Endothelial cell of umbilical vein (primary cell): ENCODE results near the gene HSD17B10. TPM values are rescaled to one million over a fixed set of nuclear protein-coding genes. Genes with fewer than 3 reads are reported as not detected.

Experiments used
- BruUV-seq: library from RNA; stranded (reverse); fragments of 400-500 nt; replicated peaks from 2 replicates; lab custom pipeline; 2021; lab: Mats Ljungman, UMichigan
- CTCF ChIA-PET: fragments of 300-600, 350-600 bp; sonication (Branson Sonifier 250); formaldehyde crosslinking; loops from one replicate; lab custom pipeline; 2021; ENCODE audit warnings: antibody characterized with exemption, inconsistent platforms; lab: Charles Lee
- POLR2A ChIA-PET: fragments of 300-600, 350-600 bp; sonication (Branson Sonifier 250); formaldehyde crosslinking; loops from one replicate; lab custom pipeline; 2021; ENCODE audit warnings: antibody characterized with exemption, inconsistent platforms; lab: Charles Lee
- DNase-seq: peaks from one replicate; pipeline ENCODE4 v3.0.0-alpha.2; 2011; ENCODE audit warnings: low read depth, low spot score
- FAIRE-seq: peaks from 2 replicates; lab custom pipeline; 2011; peaks lifted over from hg19 to GRCh38; lab: Jason Lieb, UNC
- H2AFZ ChIP-seq: 2 replicates; pipeline ENCODE4 v1.6.0; 2012; ENCODE audit warnings: low read depth, low read length, control low read depth, inconsistent platforms
- H3K27ac ChIP-seq: 2 replicates; pipeline ENCODE4 v1.5.1; 2011; ENCODE audit warnings: low read depth, mild to moderate bottlenecking, control low read depth, low read length, moderate library complexity; ENCODE audit not compliant: insufficient read depth
- H3K27me3 ChIP-seq, 2 experiments: 2 replicates each; pipeline versions ENCODE4 v1.6.0 to v1.6.1; 2011; ENCODE audit warnings: low read length in 2 of 2, mixed read lengths in 1 of 2; ENCODE audit not compliant: control insufficient read depth in 2 of 2, insufficient read depth in 2 of 2
- H3K36me3 ChIP-seq, 2 experiments: 2 replicates in 1 of 2; 3 replicates in 1 of 2; pipeline ENCODE4 v1.5.1; 2011; ENCODE audit warnings: low read length in 2 of 2, mild to moderate bottlenecking in 1 of 2, moderate library complexity in 1 of 2; ENCODE audit not compliant: control insufficient read depth in 2 of 2, insufficient read depth in 2 of 2; ENCODE audit errors: extremely low read depth in 1 of 2
- H3K4me1 ChIP-seq: 3 replicates; pipeline ENCODE4 v1.5.1; 2011; ENCODE audit warnings: mild to moderate bottlenecking, low read length; ENCODE audit not compliant: control insufficient read depth, insufficient read depth; ENCODE audit errors: extremely low read depth
- H3K4me2 ChIP-seq: 2 replicates; pipeline ENCODE4 v1.6.1; 2011; ENCODE audit warnings: low read length, control low read depth, mixed read lengths; ENCODE audit not compliant: insufficient read depth
- H3K4me3 ChIP-seq, 3 experiments: fragments of 200-600 bp in 1 of 3; sonication (generic), shearing (Covaris generic) in 1 of 3; replicated peaks in 1 of 3; 2 replicates each; pipeline ENCODE4 v1.5.1; 2011 to 2016; ENCODE audit warnings: control low read depth in 3 of 3, low read length in 3 of 3, mild to moderate bottlenecking in 2 of 3, inconsistent platforms in 1 of 3, low read depth in 1 of 3, moderate library complexity in 1 of 3; ENCODE audit not compliant: insufficient read depth in 1 of 3
- H3K79me2 ChIP-seq: 2 replicates; pipeline ENCODE4 v1.6.0; 2012; ENCODE audit warnings: low read length, inconsistent platforms; ENCODE audit not compliant: control insufficient read depth, insufficient read depth
- H3K9ac ChIP-seq: replicated peaks from 2 replicates; pipeline ENCODE3; 2011; ENCODE audit warnings: low read length, control low read depth; ENCODE audit not compliant: insufficient read depth; ENCODE audit errors: extremely low read depth
- H3K9me1 ChIP-seq: replicated peaks from 3 replicates; pipeline ENCODE4 v1.6.0; 2011; ENCODE audit warnings: mild to moderate bottlenecking, low read length; ENCODE audit not compliant: control insufficient read depth, insufficient read depth; ENCODE audit errors: extremely low read depth
- H3K9me3 ChIP-seq: replicated peaks from 2 replicates; pipeline ENCODE4 v1.5.1; 2012; ENCODE audit warnings: low read length, inconsistent platforms; ENCODE audit not compliant: control insufficient read depth, insufficient read depth
- H4K20me1 ChIP-seq: replicated peaks from 2 replicates; pipeline ENCODE3; 2011; ENCODE audit warnings: mild to moderate bottlenecking, low read length; ENCODE audit not compliant: control insufficient read depth, insufficient read depth; ENCODE audit errors: extremely low read depth
- CTCF ChIP-seq, 2 donors: IDR thresholded peaks; 1 replicate in 1 of 2; 2 replicates in 1 of 2; pipeline ENCODE4 v1.5.1; 2011; ENCODE audit warnings: low read length in 2 of 2, mild to moderate bottlenecking in 2 of 2, moderate library complexity in 2 of 2, control low read depth in 1 of 2, inconsistent platforms in 1 of 2, low read depth in 1 of 2; ENCODE audit not compliant: insufficient read depth in 1 of 2; ENCODE audit errors: extremely low read depth in 1 of 2
- EZH2 ChIP-seq: IDR thresholded peaks from 2 replicates; pipeline ENCODE4 v1.6.1; 2012; ENCODE audit warnings: borderline replicate concordance, low read depth, mild to moderate bottlenecking, moderate library complexity, low read length, inconsistent platforms; ENCODE audit not compliant: severe bottlenecking
- FOS ChIP-seq: IDR thresholded peaks from 2 replicates; pipeline ENCODE4 v1.6.1; 2011; ENCODE audit warnings: mild to moderate bottlenecking, low read length, moderate library complexity, borderline replicate concordance; ENCODE audit not compliant: insufficient read depth
- GATA2 ChIP-seq: IDR thresholded peaks from 2 replicates; pipeline ENCODE4 v1.7.0; 2011; ENCODE audit warnings: low read depth, mild to moderate bottlenecking, moderate library complexity, mixed read lengths, low read length; ENCODE audit not compliant: insufficient read length, insufficient read depth
- JUN ChIP-seq: IDR thresholded peaks from 2 replicates; pipeline ENCODE4 v1.6.1; 2011; ENCODE audit warnings: borderline replicate concordance, low read depth; ENCODE audit not compliant: insufficient read length, insufficient read depth
- MAX ChIP-seq: IDR thresholded peaks from 2 replicates; pipeline ENCODE4 v1.6.1; 2011; ENCODE audit not compliant: insufficient read depth, insufficient read length
- MYC ChIP-seq: IDR thresholded peaks from one replicate; pipeline ENCODE4 v1.6.1; 2011; ENCODE audit warnings: mild to moderate bottlenecking, low read depth, low read length
- POLR2A ChIP-seq: IDR thresholded peaks from 2 replicates; pipeline ENCODE4 v1.6.1; 2012; ENCODE audit warnings: low read depth, mild to moderate bottlenecking, control low read depth, low read length
- POLR2AphosphoS5 ChIP-seq: IDR thresholded peaks from 2 replicates; pipeline ENCODE4 v1.6.1; 2012; ENCODE audit warnings: low read depth, mild to moderate bottlenecking, control low read depth, low read length, moderate library complexity; ENCODE audit not compliant: insufficient read depth
- dilution Hi-C: fragments of 300-500 bp; cut with MboI; formaldehyde crosslinking; loops from one replicate; pipeline ENCODE4 v1.15.0; 2019; ENCODE audit warnings: low sequenced_read_pairs; ENCODE audit not compliant: extremely low pct_ligation_motif_present
- intact Hi-C: fragments of 100-400 bp; cut with micrococcal nuclease; formaldehyde crosslinking; loops from one replicate; pipeline ENCODE4 v1.10.0; 2022
- polyA plus RNA-seq, 4 experiments: library from polyadenylated mRNA; depleted of rRNA in 3 of 4; stranded (reverse) in 3 of 4; unstranded in 1 of 4; fragments of >200 nt; gene quantifications; 2 replicates each; pipeline versions ENCODE4 v1.2.1 to v1.2.3, GENCODE V29; 2011 to 2012; ENCODE audit warnings: missing spikeins in 1 of 4
- total RNA-seq: library from RNA; stranded (reverse); gene quantifications from 2 replicates; pipeline ENCODE4 v1.2.3, GENCODE V29; 2021

HSD17B10 gene
- total and polyA plus RNA-seq, 2 donors (not counting 3 experiments of a cell fraction or from before 2014, with no cell fraction given): 82.3 to 171 TPM

GRCh38 chrX:53438832-53439230 is 4.7 kb upstream of the HSD17B10 start:
- ChIA-PET POLR2A (no interaction called here), CTCF (interaction anchor here (0.9 to 1.1 kb wide), 2 partner anchors 16 to 156 kb away, joined by 3 read pairs; partner anchors contain the start of gene RIBC1)
- Histone ChIP-seq H3K27me3 (no peaks in the 10 kb centered on the region), H3K9me3 (no peaks in the 10 kb centered on the region), H3K27ac (no peak overlapping the region), H3K36me3 (no peaks in the 10 kb centered on the region), H2AFZ (no peak overlapping the region), H3K9me1 (no peaks in the 10 kb centered on the region), H3K4me3 (no peak overlapping the region), H4K20me1 (no peaks in the 10 kb centered on the region), H3K4me2 (no peak overlapping the region), H3K4me1 (peaks cover 7% of the 10 kb centered on the region), H3K79me2 (peaks cover 3% of the 10 kb centered on the region), H3K9ac (no peak overlapping the region)
- no peak for TF ChIP-seq EZH2
- no peak for TF ChIP-seq FOS
- no peak for TF ChIP-seq POLR2A
- TF ChIP-seq CTCF (IDR thresholded peaks at IDR 0.05; ENCODE audit: extremely low read depth in 1 of 2, insufficient read depth in 1 of 2, low read depth in 1 of 2, low read length in 2 of 2): no peak
- no peak for TF ChIP-seq GATA2
- TF ChIP-seq MYC: no peak
- no peak for TF ChIP-seq JUN
- TF ChIP-seq POLR2AphosphoS5: no peak
- no peak for TF ChIP-seq MAX
- FAIRE-seq: no peak
- dilution Hi-C loops (no loop called here), intact Hi-C loops (no loop called here)
- no peak for DNase-seq
- BruUV-seq: no TSS peak
